A673 (cell line): ENCODE results near the gene CYBA. TPM values are rescaled to one million over a fixed set of nuclear protein-coding genes. Genes with fewer than 3 reads are reported as not detected.

Source experiments
- BruUV-seq: library from RNA; stranded (reverse); fragments of 400-500 nt; replicated peaks from 2 replicates; lab custom pipeline; 2021; lab: Mats Ljungman, UMichigan
- CTCF ChIA-PET: fragments of 300-600 bp; sonication (Branson Sonifier 250); formaldehyde crosslinking; loops from one replicate; lab custom pipeline; 2022; ENCODE audit warnings: antibody characterized with exemption; lab: Charles Lee
- POLR2A ChIA-PET: fragments of 300-600 bp; sonication (Branson Sonifier 250); formaldehyde crosslinking; loops from one replicate; lab custom pipeline; 2022; ENCODE audit warnings: antibody characterized with exemption; ENCODE audit not compliant: low non-redundant PET; lab: Charles Lee
- DNase-seq: peaks from one replicate; pipeline ENCODE4 v3.0.0-alpha.2; 2015; ENCODE audit warnings: low spot score
- H3K27ac ChIP-seq: fragments of 200-600 bp; sonication (generic); 2 replicates; pipeline ENCODE4 v1.5.1; 2016; ENCODE audit warnings: mixed run types, low read depth, mild to moderate bottlenecking, mixed read lengths, antibody characterized with exemption, low read length; ENCODE audit not compliant: poor library complexity, severe bottlenecking
- H3K27me3 ChIP-seq: fragments of 200-600 bp; sonication (generic); replicated peaks from 2 replicates; pipeline ENCODE4 v1.6.1; 2017; ENCODE audit warnings: mixed run types, low read depth, mild to moderate bottlenecking, mixed read lengths, antibody characterized with exemption, low read length; ENCODE audit not compliant: insufficient read depth, poor library complexity
- H3K36me3 ChIP-seq: fragments of 200-600 bp; sonication (generic); 2 replicates; pipeline ENCODE4 v1.6.1; 2016; ENCODE audit warnings: mixed run types, mild to moderate bottlenecking, mixed read lengths, antibody characterized with exemption, low read length; ENCODE audit not compliant: insufficient read depth, poor library complexity, severe bottlenecking
- H3K4me1 ChIP-seq: fragments of 200-600 bp; sonication (generic); 2 replicates; pipeline ENCODE4 v1.6.1; 2017; ENCODE audit warnings: mixed run types, mild to moderate bottlenecking, mixed read lengths, antibody characterized with exemption, low read length; ENCODE audit not compliant: insufficient read depth, poor library complexity, severe bottlenecking
- H3K4me3 ChIP-seq: fragments of 200-600 bp; sonication (generic); 2 replicates; pipeline ENCODE4 v1.5.1; 2016; ENCODE audit warnings: low read depth, mixed run types, mild to moderate bottlenecking, mixed read lengths, low read length; ENCODE audit not compliant: poor library complexity, severe bottlenecking
- H3K9me3 ChIP-seq: fragments of 200-600 bp; sonication (generic); 2 replicates; pipeline ENCODE4 v1.6.1; 2016; ENCODE audit warnings: mixed run types, low read depth, mild to moderate bottlenecking, mixed read lengths, antibody characterized with exemption, low read length; ENCODE audit not compliant: poor library complexity, severe bottlenecking
- EZH2 ChIP-seq: fragments of 200-600 bp; sonication (generic); IDR thresholded peaks from 2 replicates; pipeline ENCODE4 v1.6.1; 2017; ENCODE audit warnings: borderline replicate concordance, low read depth, mild to moderate bottlenecking, mixed read lengths, antibody characterized with exemption, low read length; ENCODE audit not compliant: poor library complexity, severe bottlenecking
- intact Hi-C: fragments of 100-400 bp; cut with micrococcal nuclease; formaldehyde crosslinking; loops from one replicate; pipeline ENCODE4 v1.10.0; 2022; ENCODE audit not compliant: unreplicated experiment
- total RNA-seq: library from RNA; stranded (reverse); gene quantifications from 2 replicates; pipeline ENCODE4 v1.2.3, GENCODE V29; 2021
- TF ChIP-seq, protein P1 (sequence below): fragments of 300-800, 200-600 bp; sonication (generic); conservative IDR thresholded peaks from 2 replicates; pipeline ENCODE4 v1.5.1; 2017; ENCODE audit warnings: low read depth, mild to moderate bottlenecking, antibody characterized with exemption, low read length, moderate library complexity, mixed read lengths

CYBA gene
- total RNA-seq, 1 experiment from 2014 or later = 44.7 TPM

DNA sequence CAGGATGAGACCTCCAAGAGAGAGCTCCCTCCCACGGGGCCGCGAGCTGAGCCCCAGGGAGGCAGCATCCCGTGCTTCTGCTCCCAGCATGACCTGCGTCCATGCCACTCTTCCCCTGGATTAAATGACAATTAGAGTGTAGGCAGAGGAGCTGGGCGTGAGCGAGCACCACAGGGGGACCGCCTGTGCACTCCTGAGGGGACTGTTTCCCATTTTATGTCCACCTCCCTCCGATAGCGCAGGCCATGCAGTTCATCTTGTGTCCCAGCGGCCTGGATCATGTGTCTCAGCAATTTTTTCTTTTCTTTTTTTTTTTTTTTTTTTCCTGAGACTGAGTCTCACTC lies 18.3 kb downstream of the CYBA start:
- Histone ChIP-seq H3K27me3 (no peaks in the 10 kb centered on the region), H3K4me3 (no peak overlapping the region), H3K36me3 (peaks cover 45% of the 10 kb centered on the region), H3K9me3 (no peaks in the 10 kb centered on the region), H3K27ac (no peak overlapping the region), H3K4me1 (no peaks in the 10 kb centered on the region)
- BruUV-seq = no TSS peak
- intact Hi-C loops = no loop called here
- ChIA-PET CTCF (no interaction called here), POLR2A (no interaction called here)
- TF ChIP-seq, protein P1, sequence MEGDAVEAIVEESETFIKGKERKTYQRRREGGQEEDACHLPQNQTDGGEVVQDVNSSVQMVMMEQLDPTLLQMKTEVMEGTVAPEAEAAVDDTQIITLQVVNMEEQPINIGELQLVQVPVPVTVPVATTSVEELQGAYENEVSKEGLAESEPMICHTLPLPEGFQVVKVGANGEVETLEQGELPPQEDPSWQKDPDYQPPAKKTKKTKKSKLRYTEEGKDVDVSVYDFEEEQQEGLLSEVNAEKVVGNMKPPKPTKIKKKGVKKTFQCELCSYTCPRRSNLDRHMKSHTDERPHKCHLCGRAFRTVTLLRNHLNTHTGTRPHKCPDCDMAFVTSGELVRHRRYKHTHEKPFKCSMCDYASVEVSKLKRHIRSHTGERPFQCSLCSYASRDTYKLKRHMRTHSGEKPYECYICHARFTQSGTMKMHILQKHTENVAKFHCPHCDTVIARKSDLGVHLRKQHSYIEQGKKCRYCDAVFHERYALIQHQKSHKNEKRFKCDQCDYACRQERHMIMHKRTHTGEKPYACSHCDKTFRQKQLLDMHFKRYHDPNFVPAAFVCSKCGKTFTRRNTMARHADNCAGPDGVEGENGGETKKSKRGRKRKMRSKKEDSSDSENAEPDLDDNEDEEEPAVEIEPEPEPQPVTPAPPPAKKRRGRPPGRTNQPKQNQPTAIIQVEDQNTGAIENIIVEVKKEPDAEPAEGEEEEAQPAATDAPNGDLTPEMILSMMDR = no peak
- no peak for TF ChIP-seq EZH2
- DNase-seq = no peak

DNA sequence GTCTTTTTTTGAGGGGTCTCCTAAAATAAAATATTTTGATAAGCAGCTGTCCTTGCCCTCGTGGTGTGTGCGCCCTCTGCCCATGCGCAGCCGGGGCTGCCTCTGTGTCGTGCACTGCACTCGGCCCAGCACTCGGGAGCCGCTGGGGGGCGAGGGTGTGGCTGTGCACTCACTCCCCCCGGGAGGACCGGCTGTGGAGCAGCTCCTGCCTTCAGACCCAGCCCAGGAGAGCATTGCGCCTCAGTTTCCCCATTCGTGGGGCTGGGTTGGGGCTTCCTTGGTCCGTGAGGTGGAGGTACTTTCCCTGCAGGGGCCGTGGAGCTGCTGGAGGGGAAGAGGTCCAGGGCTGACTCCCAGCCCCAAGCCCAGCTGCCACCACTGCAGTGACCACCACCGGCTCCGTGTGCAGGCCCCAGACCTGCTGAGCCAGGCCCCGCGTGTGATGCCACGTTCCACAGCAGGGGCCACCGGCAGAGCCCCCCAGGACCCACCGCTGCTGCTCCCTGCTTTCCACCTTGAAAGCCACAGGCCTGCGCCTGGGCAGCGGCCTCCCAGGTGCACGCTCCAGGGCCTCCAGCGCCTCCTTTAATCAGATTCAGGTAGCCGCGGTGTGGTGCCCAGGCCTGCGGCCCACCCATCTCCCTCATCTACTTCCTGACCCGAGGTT lies 18.8 kb downstream of the CYBA start:
- Histone ChIP-seq H3K9me3 (no peaks in the 10 kb centered on the region), H3K4me3 (no peak overlapping the region), H3K4me1 (no peaks in the 10 kb centered on the region), H3K36me3 (peaks cover 46% of the 10 kb centered on the region), H3K27me3 (no peaks in the 10 kb centered on the region), H3K27ac (no peak overlapping the region)
- TF ChIP-seq, protein P1 = no peak
- TF ChIP-seq EZH2 = no peak
- intact Hi-C loops = no loop called here
- CTCF ChIA-PET = no interaction called here
- POLR2A ChIA-PET = no interaction called here
- DNase-seq = no peak
- no TSS peak for BruUV-seq

DNA sequence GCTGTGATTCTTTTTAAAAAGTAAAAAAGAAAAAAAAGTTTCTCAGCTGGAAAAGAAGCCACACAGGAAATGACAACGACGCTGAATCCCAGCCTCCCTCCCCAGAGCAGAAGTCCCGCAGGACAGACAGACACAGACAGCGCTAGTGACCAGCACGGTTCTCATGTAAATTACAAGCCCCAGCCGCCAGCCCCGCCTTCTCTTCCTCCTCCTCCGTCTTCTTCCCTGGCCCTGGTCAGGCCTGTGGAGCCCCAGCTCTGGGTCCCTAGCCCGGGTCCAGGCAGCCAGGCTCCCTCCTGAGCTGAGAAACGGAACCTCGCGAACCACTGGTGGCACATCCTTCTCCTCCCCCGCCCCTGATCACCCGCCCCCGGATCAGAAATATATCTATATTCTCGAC lies 19.5 kb downstream of the CYBA start:
- TF ChIP-seq, protein P1 = no peak
- TF ChIP-seq EZH2 = no peak
- Histone ChIP-seq H3K27ac (no peak overlapping the region), H3K4me1 (no peaks in the 10 kb centered on the region), H3K4me3 (no peak overlapping the region), H3K36me3 (peaks cover 50% of the 10 kb centered on the region), H3K27me3 (no peaks in the 10 kb centered on the region), H3K9me3 (no peaks in the 10 kb centered on the region)
- intact Hi-C loops = no loop called here
- ChIA-PET POLR2A (no interaction called here), CTCF (no interaction called here)
- no peak for DNase-seq
- TSS peak; percentile 95 for BruUV-seq
